CD4-positive, alpha-beta memory T cell (primary cell): ENCODE measurements around the gene EIF3I. TPM values are rescaled to one million over a fixed set of nuclear protein-coding genes. Genes with fewer than 3 reads are reported as not detected.
"Not testable (repeated sequence)": the region's sequence is repeated elsewhere in the genome, so short reads cannot be mapped to it uniquely, and the experiment has no call there.

ENCODE experiments used
- CTCF ChIA-PET: fragments of 350-600 bp; sonication (Branson Sonifier 250); formaldehyde crosslinking; loops from one replicate; lab custom pipeline; 2021; ENCODE audit warnings: inconsistent platforms; ENCODE audit not compliant: partially characterized antibody; lab: Charles Lee
- POLR2A ChIA-PET: fragments of 350-600 bp; sonication (Branson Sonifier 250); formaldehyde crosslinking; loops from one replicate; lab custom pipeline; 2021; ENCODE audit not compliant: partially characterized antibody; lab: Charles Lee
- DNase-seq, 5 donors: peaks; one replicate each; pipeline versions ENCODE4 v3.0.0 to v3.0.0-alpha.2; 2020 to 2022; ENCODE audit warnings: mixed read lengths in 1 of 5
- H3K27ac ChIP-seq: one replicate; pipeline ENCODE4 v1.7.0; 2013; ENCODE audit warnings: low read depth, low read length
- H3K27me3 ChIP-seq: 2 replicates; pipeline ENCODE4 v1.7.0; 2013; ENCODE audit warnings: mild to moderate bottlenecking, low read length, moderate library complexity; ENCODE audit not compliant: insufficient read depth
- H3K36me3 ChIP-seq: 2 replicates; pipeline ENCODE4 v1.7.0; 2013; ENCODE audit warnings: mild to moderate bottlenecking, low read length, moderate library complexity; ENCODE audit not compliant: insufficient read depth
- H3K4me1 ChIP-seq: 2 replicates; pipeline ENCODE4 v1.7.0; 2013; ENCODE audit warnings: mild to moderate bottlenecking, low read length, moderate library complexity; ENCODE audit not compliant: insufficient read depth
- H3K4me3 ChIP-seq, 2 donors: one replicate each; pipeline ENCODE4 v1.7.0; 2013; ENCODE audit warnings: low read length in 2 of 2, mild to moderate bottlenecking in 1 of 2
- H3K9me3 ChIP-seq, 2 donors: one replicate each; pipeline ENCODE4 v1.7.0; 2013; ENCODE audit warnings: low read length in 2 of 2, control low read depth in 1 of 2; ENCODE audit not compliant: control insufficient read depth in 1 of 2
- H3K27ac Mint-ChIP-seq, 7 donors: one replicate each; pipeline ENCODE4 v1.8.0; 2020 to 2021; ENCODE audit warnings: mixed read lengths in 7 of 7, mild to moderate bottlenecking in 6 of 7, inconsistent platforms in 3 of 7, moderate library complexity in 3 of 7
- H3K27me3 Mint-ChIP-seq, 2 donors: one replicate each; pipeline ENCODE4 v1.8.0; 2020 to 2021; ENCODE audit warnings: mixed read lengths in 2 of 2
- H3K36me3 Mint-ChIP-seq, 2 donors: one replicate each; pipeline ENCODE4 v1.8.0; 2020 to 2021; ENCODE audit warnings: mixed read lengths in 2 of 2, inconsistent platforms in 1 of 2, mild to moderate bottlenecking in 1 of 2
- H3K4me1 Mint-ChIP-seq, 4 donors: one replicate each; pipeline ENCODE4 v1.8.0; 2020 to 2021; ENCODE audit warnings: mixed read lengths in 4 of 4, mild to moderate bottlenecking in 1 of 4
- H3K4me3 Mint-ChIP-seq, 8 donors: one replicate each; pipeline ENCODE4 v1.8.0; 2020 to 2021; ENCODE audit warnings: mixed read lengths in 8 of 8, mild to moderate bottlenecking in 7 of 8, moderate library complexity in 6 of 8, inconsistent platforms in 3 of 8
- H3K9me3 Mint-ChIP-seq, 8 donors: one replicate each; pipeline ENCODE4 v1.8.0; 2020 to 2021; ENCODE audit warnings: mixed read lengths in 8 of 8, mild to moderate bottlenecking in 5 of 8, inconsistent platforms in 3 of 8, moderate library complexity in 1 of 8
- intact Hi-C: fragments of 100-400 bp; cut with micrococcal nuclease; formaldehyde crosslinking; loops from one replicate; pipeline ENCODE4 v1.15.1; 2023
- polyA plus RNA-seq, 2 donors: library from polyadenylated mRNA; unstranded; fragments of 300-500 nt; fragmentation: Illumina TruSeq; gene quantifications; one replicate each; pipeline ENCODE4 v1.2.3, GENCODE V29; 2021
- total RNA-seq, 2 experiments: library from RNA; stranded (reverse); gene quantifications; one replicate each; pipeline ENCODE4 v1.2.3, GENCODE V29; 2021

The EIF3I gene
- total and polyA plus RNA-seq, 4 experiments from 2014 or later: 78.3 to 248 (median 125) TPM

GRCh38 chr1:32256473-32257226 lies 34.4 kb downstream of the EIF3I start:
- no peaks in the 10 kb centered on the region for H3K36me3 ChIP-seq
- Mint-ChIP-seq H3K4me1 (peaks cover 30 to 73% (median 43%) of the 10 kb centered on the region in 4 donors), H3K27me3 (no peaks in the 10 kb centered on the region), H3K9me3 (no peaks in the 10 kb centered on the region), H3K27ac (peak overlapping the region; percentile 91 to 98 (median 94)), H3K36me3 (peaks cover 42 to 50% of the 10 kb centered on the region in 2 donors), H3K4me3 (peak overlapping the region; percentile 80 to 91 (median 88))
- peak overlapping the region; percentile 58 for H3K27ac ChIP-seq
- ChIA-PET POLR2A (interaction anchor here (0.6 to 26.9 kb wide), 11 partner anchors 3 to 138 kb away, joined by 3 to 819 read pairs (median 96); partner anchors contain the start of genes BSDC1, FAM167B, HDAC1 and IQCC), CTCF (interaction anchor here (2.2 to 10.0 kb wide), 4 partner anchors 8 to 66 kb away, joined by 5 to 151 read pairs (median 55); partner anchors contain the start of genes FAM167B and LCK)
- no peaks in the 10 kb centered on the region for H3K27me3 ChIP-seq
- H3K9me3 ChIP-seq: no peaks in the 10 kb centered on the region
- intact Hi-C loops: no loop called here
- H3K4me3 ChIP-seq: peak overlapping the region in 1 of 2 donors; percentile 95
- peaks cover 54% of the 10 kb centered on the region for H3K4me1 ChIP-seq
- peak in 1 of 5 donors; percentile 28 for DNase-seq

GRCh38 chr1:32257227-32257508 lies 35.0 kb downstream of the EIF3I start:
- H3K36me3 Mint-ChIP-seq: peaks cover 37 to 45% of the 10 kb centered on the region in 2 donors

GRCh38 chr1:32263236-32263593 lies 41.0 kb downstream of the EIF3I start:
- POLR2A ChIA-PET: interaction anchor here (1.0 to 26.9 kb wide), 5 partner anchors 3 to 83 kb away, joined by 3 to 819 read pairs (median 3); partner anchors contain the start of genes FAM167B, HDAC1 and LCK
- intact Hi-C loops: not testable (repeated sequence)

More at GRCh38 chr1:32257227-32257508, 35.0 kb downstream of the EIF3I start:
- intact Hi-C loops: no loop called here
- peaks cover 59% of the 10 kb centered on the region for H3K4me1 ChIP-seq
- Mint-ChIP-seq H3K4me1 (peaks cover 30 to 68% (median 43%) of the 10 kb centered on the region in 4 donors), H3K27me3 (no peaks in the 10 kb centered on the region), H3K27ac (peak overlapping the region; percentile 57 to 98 (median 93)), H3K4me3 (peak overlapping the region; percentile 64 to 91 (median 86)), H3K9me3 (no peaks in the 10 kb centered on the region)
- H3K9me3 ChIP-seq: no peaks in the 10 kb centered on the region
- no peaks in the 10 kb centered on the region for H3K36me3 ChIP-seq
- CTCF ChIA-PET: interaction anchor here (1.1 to 10.0 kb wide), 4 partner anchors 8 to 41 kb away, joined by 3 to 151 read pairs (median 55); partner anchors contain the start of genes FAM167B and LCK
- no peaks in the 10 kb centered on the region for H3K27me3 ChIP-seq
- peak overlapping the region in 1 of 2 donors; percentile 95 for H3K4me3 ChIP-seq
- peak overlapping the region; percentile 58 for H3K27ac ChIP-seq
- no peak for DNase-seq
- POLR2A ChIA-PET: interaction anchor here (0.8 to 26.9 kb wide), 6 partner anchors 3 to 79 kb away, joined by 3 to 819 read pairs (median 212); partner anchors contain the start of genes FAM167B, HDAC1, LCK and MARCKSL1

DNA sequence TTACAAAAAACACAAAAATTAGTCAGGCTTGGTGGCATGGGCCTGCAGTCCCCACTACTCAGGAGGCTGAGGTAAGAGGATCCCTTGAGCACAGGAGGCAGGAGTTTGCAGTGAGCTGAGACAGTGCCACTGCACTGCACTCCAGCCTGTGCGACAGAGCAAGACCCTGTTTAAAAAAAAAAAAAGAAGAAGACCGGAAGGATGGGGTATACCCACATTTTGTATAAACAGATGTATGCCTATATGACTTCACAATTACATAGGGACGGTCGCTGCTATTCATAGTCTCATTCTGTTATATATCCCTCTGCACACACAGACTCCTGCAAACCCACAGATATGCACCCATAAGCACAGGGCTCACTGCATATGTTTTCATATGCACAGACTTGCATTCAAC lies 41.5 kb downstream of the EIF3I start:
- peaks cover 35 to 64% (median 47%) of the 10 kb centered on the region in 4 donors for H3K4me1 Mint-ChIP-seq
- intact Hi-C loops: loop anchor here (1.0 kb wide), 1 partner anchor 9 kb away; no protein-coding TSS in a partner anchor
- Histone ChIP-seq H3K27me3 (no peaks in the 10 kb centered on the region), H3K36me3 (peaks cover 9% of the 10 kb centered on the region), H3K9me3 (no peaks in the 10 kb centered on the region), H3K4me1 (peaks cover 76% of the 10 kb centered on the region), H3K4me3 (peak overlapping the region in 1 of 2 donors; percentile 8), H3K27ac (peak overlapping the region; percentile 42)
- peak overlapping the region; percentile 83 to 96 (median 89) for H3K27ac Mint-ChIP-seq
- DNase-seq: peak in 4 of 5 donors; percentile 31 to 62 (median 46)
- H3K36me3 Mint-ChIP-seq: peaks cover 23 to 32% of the 10 kb centered on the region in 2 donors
- H3K27me3 Mint-ChIP-seq: no peaks in the 10 kb centered on the region
- POLR2A ChIA-PET: interaction anchor here (1.0 to 25.8 kb wide), 5 partner anchors 14 to 58 kb away, joined by 3 to 819 read pairs (median 3); partner anchors contain the start of genes FAM167B, HDAC1 and LCK
- H3K9me3 Mint-ChIP-seq: peaks cover 0 to 2% (median 0%) of the 10 kb centered on the region in 8 donors
- CTCF ChIA-PET: interaction anchor here (6.6 kb wide), 1 partner anchor 14 kb away, joined by 55 read pairs; the partner anchor contains the start of gene LCK
- H3K4me3 Mint-ChIP-seq: peak overlapping the region in 7 of 8 donors; percentile 58 to 87 (median 77)

More at GRCh38 chr1:32263236-32263593, 41.0 kb downstream of the EIF3I start:
- H3K4me3 ChIP-seq, H3K27me3 Mint-ChIP-seq, DNase-seq, H3K9me3 ChIP-seq, H3K27me3 ChIP-seq, H3K9me3 Mint-ChIP-seq, H3K36me3 ChIP-seq: not testable (repeated sequence)
- H3K4me1 ChIP-seq: peaks cover 82% of the 10 kb centered on the region
- CTCF ChIA-PET: interaction anchor here (8.5 kb wide), 1 partner anchor 14 kb away, joined by 90 read pairs; the partner anchor contains the start of genes FAM167B and LCK
- Mint-ChIP-seq H3K36me3 (peaks cover 23 to 33% of the 10 kb centered on the region in 2 donors), H3K4me3 (peak overlapping the region in 5 of 8 donors; percentile 39 to 78 (median 75)), H3K4me1 (peaks cover 35 to 65% (median 49%) of the 10 kb centered on the region in 4 donors), H3K27ac (peak overlapping the region in 5 of 7 donors; percentile 83 to 96 (median 86))
- peak overlapping the region; percentile 42 for H3K27ac ChIP-seq

DNA sequence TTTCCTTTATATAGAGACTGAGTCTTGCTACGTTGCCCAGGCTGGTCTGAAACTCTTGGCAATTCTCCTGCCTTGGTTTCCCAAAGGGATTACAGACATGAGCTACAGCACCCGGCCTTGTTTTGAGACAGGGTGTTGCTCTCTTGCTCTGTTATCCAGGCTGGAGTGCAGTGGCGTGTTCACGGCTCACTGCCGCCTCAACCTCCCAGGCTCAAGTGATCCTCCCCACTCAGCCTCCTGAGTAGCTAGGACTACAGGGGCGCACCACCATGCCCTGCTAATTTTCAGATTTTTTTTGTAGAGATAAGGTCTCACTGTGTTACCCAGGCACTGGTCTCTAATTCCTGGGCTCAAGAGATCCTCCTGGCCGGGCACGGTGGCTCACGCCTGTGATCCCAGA lies 43.6 kb downstream of the EIF3I start:
- H3K27me3 ChIP-seq: no peaks in the 10 kb centered on the region
- H3K4me3 Mint-ChIP-seq: peak overlapping the region in 7 of 8 donors; percentile 27 to 86 (median 61)
- peaks cover 0 to 2% (median 0%) of the 10 kb centered on the region in 8 donors for H3K9me3 Mint-ChIP-seq
- no peak overlapping the region for H3K4me3 ChIP-seq
- no peaks in the 10 kb centered on the region for H3K27me3 Mint-ChIP-seq
- ChIA-PET CTCF (interaction anchor here (0.7 to 6.6 kb wide), 7 partner anchors 8 to 66 kb away, joined by 3 to 55 read pairs (median 4); partner anchors contain the start of genes CCDC28B and LCK), POLR2A (interaction anchor here (0.8 to 25.8 kb wide), 6 partner anchors 9 to 85 kb away, joined by 3 to 819 read pairs (median 6); partner anchors contain the start of genes FAM167B, HDAC1 and LCK)
- H3K36me3 Mint-ChIP-seq: peaks cover 16 to 28% of the 10 kb centered on the region in 2 donors
- H3K4me1 Mint-ChIP-seq: peaks cover 31 to 60% (median 45%) of the 10 kb centered on the region in 4 donors
- H3K27ac Mint-ChIP-seq: peak overlapping the region; percentile 84 to 96 (median 88)
- peaks cover 80% of the 10 kb centered on the region for H3K4me1 ChIP-seq
- intact Hi-C loops: no loop called here
- no peak for DNase-seq
- no peaks in the 10 kb centered on the region for H3K9me3 ChIP-seq
- peak overlapping the region; percentile 42 for H3K27ac ChIP-seq
- H3K36me3 ChIP-seq: peaks cover 9% of the 10 kb centered on the region

GRCh38 chr1:32266921-32267591 lies 44.8 kb downstream of the EIF3I start:
- peak in 3 of 5 donors; percentile 37 to 50 (median 48) for DNase-seq
- Histone ChIP-seq H3K27me3 (no peaks in the 10 kb centered on the region), H3K9me3 (no peaks in the 10 kb centered on the region), H3K4me3 (no peak overlapping the region), H3K36me3 (peaks cover 16% of the 10 kb centered on the region), H3K27ac (peak overlapping the region; percentile 42), H3K4me1 (peaks cover 82% of the 10 kb centered on the region)
- H3K9me3 Mint-ChIP-seq: peaks cover 0 to 2% (median 0%) of the 10 kb centered on the region in 8 donors
- H3K27ac Mint-ChIP-seq: peak overlapping the region; percentile 82 to 99 (median 98)
- intact Hi-C loops: no loop called here
- POLR2A ChIA-PET: interaction anchor here (0.9 to 25.8 kb wide), 5 partner anchors 13 to 70 kb away, joined by 4 to 819 read pairs (median 5); partner anchors contain the start of genes FAM167B, HDAC1, LCK and MARCKSL1
- no peaks in the 10 kb centered on the region for H3K27me3 Mint-ChIP-seq
- peak overlapping the region; percentile 74 to 92 (median 85) for H3K4me3 Mint-ChIP-seq
- CTCF ChIA-PET: interaction anchor here (0.7 to 6.6 kb wide), 7 partner anchors 9 to 55 kb away, joined by 3 to 55 read pairs (median 4); partner anchors contain the start of gene LCK
- H3K36me3 Mint-ChIP-seq: peaks cover 16 to 37% of the 10 kb centered on the region in 2 donors
- H3K4me1 Mint-ChIP-seq: peaks cover 42 to 71% (median 54%) of the 10 kb centered on the region in 4 donors
